ENCODE data around the gene RAB27A. TPM values are rescaled to one million over a fixed set of nuclear protein-coding genes. Genes with fewer than 3 reads are reported as not detected.

Gene RAB27A
- polyA plus RNA-seq, 1 of the 3 experiments (the other 2 are of a cell fraction), result 9.6 TPM

DNA sequence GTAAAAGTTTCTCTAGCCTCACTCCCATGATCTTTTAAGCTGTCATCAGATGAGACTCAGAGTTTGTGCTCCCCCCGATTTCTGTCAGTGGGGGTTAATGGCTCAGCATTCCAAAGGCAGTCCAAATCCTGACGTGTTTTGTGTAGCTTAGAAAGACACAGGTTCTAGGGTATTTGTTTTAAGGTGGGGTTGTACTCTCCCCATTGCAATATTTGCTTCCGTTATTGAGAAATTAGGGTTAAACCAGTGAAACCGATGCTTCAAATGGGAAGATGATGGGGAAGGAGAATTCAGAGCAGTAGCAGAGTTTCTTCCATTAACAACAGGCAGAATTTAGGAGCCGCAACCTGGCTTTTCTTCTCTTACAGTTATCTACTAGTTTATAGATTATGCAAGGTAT is 32.9 kb upstream of the RAB27A start (continued):
- TF ChIP-seq, protein P1, sequence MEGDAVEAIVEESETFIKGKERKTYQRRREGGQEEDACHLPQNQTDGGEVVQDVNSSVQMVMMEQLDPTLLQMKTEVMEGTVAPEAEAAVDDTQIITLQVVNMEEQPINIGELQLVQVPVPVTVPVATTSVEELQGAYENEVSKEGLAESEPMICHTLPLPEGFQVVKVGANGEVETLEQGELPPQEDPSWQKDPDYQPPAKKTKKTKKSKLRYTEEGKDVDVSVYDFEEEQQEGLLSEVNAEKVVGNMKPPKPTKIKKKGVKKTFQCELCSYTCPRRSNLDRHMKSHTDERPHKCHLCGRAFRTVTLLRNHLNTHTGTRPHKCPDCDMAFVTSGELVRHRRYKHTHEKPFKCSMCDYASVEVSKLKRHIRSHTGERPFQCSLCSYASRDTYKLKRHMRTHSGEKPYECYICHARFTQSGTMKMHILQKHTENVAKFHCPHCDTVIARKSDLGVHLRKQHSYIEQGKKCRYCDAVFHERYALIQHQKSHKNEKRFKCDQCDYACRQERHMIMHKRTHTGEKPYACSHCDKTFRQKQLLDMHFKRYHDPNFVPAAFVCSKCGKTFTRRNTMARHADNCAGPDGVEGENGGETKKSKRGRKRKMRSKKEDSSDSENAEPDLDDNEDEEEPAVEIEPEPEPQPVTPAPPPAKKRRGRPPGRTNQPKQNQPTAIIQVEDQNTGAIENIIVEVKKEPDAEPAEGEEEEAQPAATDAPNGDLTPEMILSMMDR (IDR thresholded peaks at IDR 0.05), result no peak
- TF ChIP-seq, protein P2, sequence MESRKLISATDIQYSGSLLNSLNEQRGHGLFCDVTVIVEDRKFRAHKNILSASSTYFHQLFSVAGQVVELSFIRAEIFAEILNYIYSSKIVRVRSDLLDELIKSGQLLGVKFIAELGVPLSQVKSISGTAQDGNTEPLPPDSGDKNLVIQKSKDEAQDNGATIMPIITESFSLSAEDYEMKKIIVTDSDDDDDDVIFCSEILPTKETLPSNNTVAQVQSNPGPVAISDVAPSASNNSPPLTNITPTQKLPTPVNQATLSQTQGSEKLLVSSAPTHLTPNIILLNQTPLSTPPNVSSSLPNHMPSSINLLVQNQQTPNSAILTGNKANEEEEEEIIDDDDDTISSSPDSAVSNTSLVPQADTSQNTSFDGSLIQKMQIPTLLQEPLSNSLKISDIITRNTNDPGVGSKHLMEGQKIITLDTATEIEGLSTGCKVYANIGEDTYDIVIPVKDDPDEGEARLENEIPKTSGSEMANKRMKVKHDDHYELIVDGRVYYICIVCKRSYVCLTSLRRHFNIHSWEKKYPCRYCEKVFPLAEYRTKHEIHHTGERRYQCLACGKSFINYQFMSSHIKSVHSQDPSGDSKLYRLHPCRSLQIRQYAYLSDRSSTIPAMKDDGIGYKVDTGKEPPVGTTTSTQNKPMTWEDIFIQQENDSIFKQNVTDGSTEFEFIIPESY (IDR thresholded peaks at IDR 0.05; ENCODE audit: borderline replicate concordance, low read depth), result no peak
- TF ChIP-seq FOXJ3 (CRISPR knock-in tag; IDR thresholded peaks at IDR 0.05), result no peak

DNA sequence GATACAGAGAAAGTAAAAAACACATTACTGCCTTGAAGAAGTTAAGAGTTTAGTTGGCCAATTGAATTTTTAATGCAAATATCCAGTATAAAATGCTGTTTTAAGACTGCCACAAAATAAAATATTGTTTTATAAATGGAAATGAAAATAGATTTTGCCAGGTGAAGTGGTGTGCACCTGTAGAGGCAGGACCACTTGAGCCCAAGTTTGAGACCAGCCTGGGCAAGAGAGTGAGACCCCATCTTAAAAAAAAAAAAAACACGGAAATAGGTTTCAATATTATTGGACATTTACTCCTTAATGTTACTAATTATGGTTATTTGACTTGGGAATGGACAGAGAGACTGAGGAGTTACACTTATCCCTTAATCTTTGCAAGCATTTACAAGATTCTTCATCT is 31.4 kb upstream of the RAB27A start:
- no peak for DNase-seq
- H3F3A ChIP-seq (replicated peaks; ENCODE audit: insufficient read depth), result no peaks in the 10 kb centered on the region
- peaks cover 4 to 6% of the 10 kb centered on the region in 2 experiments; a peak in 3 of 4 replicates for H3K4me1 ChIP-seq (ENCODE audit: control insufficient read depth in 1 of 2, insufficient read depth in 2 of 2, low read depth in 1 of 2, low read length in 1 of 2)
- no peaks in the 10 kb centered on the region for H4K20me1 ChIP-seq (ENCODE audit: insufficient read depth)
- 100% methylated on average over 1 of the region's 1 CpG for WGBS (ENCODE audit: low lambda C conversion rate)
- H3K9me3 ChIP-seq, result no peaks in the 10 kb centered on the region
- ChIA-PET POLR2A (no interaction called here), CTCF (no interaction called here)
- H3K36me3 ChIP-seq (replicated peaks in 1 of 2; ENCODE audit: control insufficient read depth in 1 of 2, insufficient read depth in 2 of 2, low read length in 1 of 2), result peaks cover 0 to 3% of the 10 kb centered on the region in 2 experiments
- no peaks in the 10 kb centered on the region for H3K27me3 ChIP-seq (ENCODE audit: insufficient read depth)
- peaks cover 40% of the 10 kb centered on the region for H3K79me2 ChIP-seq (ENCODE audit: insufficient read depth)
- H3K9ac ChIP-seq, result no peak overlapping the region
- H3K9me2 ChIP-seq, result no peaks in the 10 kb centered on the region
- no peak overlapping the region for H3K27ac ChIP-seq (ENCODE audit: low read depth in 2 of 2, low read length in 1 of 2)
- no peak overlapping the region for H2AFZ ChIP-seq (ENCODE audit: low read depth)
- no peak overlapping the region for H3K4me3 ChIP-seq (ENCODE audit: low read depth in 2 of 2, low read length in 1 of 2)
- no peak overlapping the region for H3K4me2 ChIP-seq
- TF ChIP-seq GABPA (IDR thresholded peaks at IDR 0.05; ENCODE audit: low read depth) (no peak), SIN3A (IDR thresholded peaks at IDR 0.05; ENCODE audit: borderline replicate concordance, low read depth, low read length) (no peak), MEF2A (IDR thresholded peaks at IDR 0.05; ENCODE audit: borderline replicate concordance, low read depth) (no peak), POLR2AphosphoS5 (IDR thresholded peaks at IDR 0.05; ENCODE audit: low read depth, low read length) (no peak), CHD2 (IDR thresholded peaks at IDR 0.05; ENCODE audit: low read length, partially characterized antibody) (no peak), NFIC (IDR thresholded peaks at IDR 0.05; ENCODE audit: borderline replicate concordance) (no peak), RAD21 (IDR thresholded peaks at IDR 0.05; ENCODE audit: low read length) (no peak), GATA2 (CRISPR knock-in tag; IDR thresholded peaks at IDR 0.05) (no peak), FOSL2 (IDR thresholded peaks at IDR 0.05; ENCODE audit: borderline replicate concordance, low read depth) (no peak), FOXJ3 (CRISPR knock-in tag; IDR thresholded peaks at IDR 0.05) (no peak)
- TF ChIP-seq, protein P3, sequence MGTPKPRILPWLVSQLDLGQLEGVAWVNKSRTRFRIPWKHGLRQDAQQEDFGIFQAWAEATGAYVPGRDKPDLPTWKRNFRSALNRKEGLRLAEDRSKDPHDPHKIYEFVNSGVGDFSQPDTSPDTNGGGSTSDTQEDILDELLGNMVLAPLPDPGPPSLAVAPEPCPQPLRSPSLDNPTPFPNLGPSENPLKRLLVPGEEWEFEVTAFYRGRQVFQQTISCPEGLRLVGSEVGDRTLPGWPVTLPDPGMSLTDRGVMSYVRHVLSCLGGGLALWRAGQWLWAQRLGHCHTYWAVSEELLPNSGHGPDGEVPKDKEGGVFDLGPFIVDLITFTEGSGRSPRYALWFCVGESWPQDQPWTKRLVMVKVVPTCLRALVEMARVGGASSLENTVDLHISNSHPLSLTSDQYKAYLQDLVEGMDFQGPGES (IDR thresholded peaks at IDR 0.05; ENCODE audit: low read depth, low read length), result no peak
- TF ChIP-seq, protein P4, sequence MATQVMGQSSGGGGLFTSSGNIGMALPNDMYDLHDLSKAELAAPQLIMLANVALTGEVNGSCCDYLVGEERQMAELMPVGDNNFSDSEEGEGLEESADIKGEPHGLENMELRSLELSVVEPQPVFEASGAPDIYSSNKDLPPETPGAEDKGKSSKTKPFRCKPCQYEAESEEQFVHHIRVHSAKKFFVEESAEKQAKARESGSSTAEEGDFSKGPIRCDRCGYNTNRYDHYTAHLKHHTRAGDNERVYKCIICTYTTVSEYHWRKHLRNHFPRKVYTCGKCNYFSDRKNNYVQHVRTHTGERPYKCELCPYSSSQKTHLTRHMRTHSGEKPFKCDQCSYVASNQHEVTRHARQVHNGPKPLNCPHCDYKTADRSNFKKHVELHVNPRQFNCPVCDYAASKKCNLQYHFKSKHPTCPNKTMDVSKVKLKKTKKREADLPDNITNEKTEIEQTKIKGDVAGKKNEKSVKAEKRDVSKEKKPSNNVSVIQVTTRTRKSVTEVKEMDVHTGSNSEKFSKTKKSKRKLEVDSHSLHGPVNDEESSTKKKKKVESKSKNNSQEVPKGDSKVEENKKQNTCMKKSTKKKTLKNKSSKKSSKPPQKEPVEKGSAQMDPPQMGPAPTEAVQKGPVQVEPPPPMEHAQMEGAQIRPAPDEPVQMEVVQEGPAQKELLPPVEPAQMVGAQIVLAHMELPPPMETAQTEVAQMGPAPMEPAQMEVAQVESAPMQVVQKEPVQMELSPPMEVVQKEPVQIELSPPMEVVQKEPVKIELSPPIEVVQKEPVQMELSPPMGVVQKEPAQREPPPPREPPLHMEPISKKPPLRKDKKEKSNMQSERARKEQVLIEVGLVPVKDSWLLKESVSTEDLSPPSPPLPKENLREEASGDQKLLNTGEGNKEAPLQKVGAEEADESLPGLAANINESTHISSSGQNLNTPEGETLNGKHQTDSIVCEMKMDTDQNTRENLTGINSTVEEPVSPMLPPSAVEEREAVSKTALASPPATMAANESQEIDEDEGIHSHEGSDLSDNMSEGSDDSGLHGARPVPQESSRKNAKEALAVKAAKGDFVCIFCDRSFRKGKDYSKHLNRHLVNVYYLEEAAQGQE (IDR thresholded peaks at IDR 0.05; ENCODE audit: low read depth, low read length), result no peak
- TF ChIP-seq, protein P5, sequence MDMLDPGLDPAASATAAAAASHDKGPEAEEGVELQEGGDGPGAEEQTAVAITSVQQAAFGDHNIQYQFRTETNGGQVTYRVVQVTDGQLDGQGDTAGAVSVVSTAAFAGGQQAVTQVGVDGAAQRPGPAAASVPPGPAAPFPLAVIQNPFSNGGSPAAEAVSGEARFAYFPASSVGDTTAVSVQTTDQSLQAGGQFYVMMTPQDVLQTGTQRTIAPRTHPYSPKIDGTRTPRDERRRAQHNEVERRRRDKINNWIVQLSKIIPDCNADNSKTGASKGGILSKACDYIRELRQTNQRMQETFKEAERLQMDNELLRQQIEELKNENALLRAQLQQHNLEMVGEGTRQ (IDR thresholded peaks at IDR 0.05; ENCODE audit: borderline replicate concordance, low read depth, low read length), result no peak
- TF ChIP-seq, protein P1 (IDR thresholded peaks at IDR 0.05), result no peak
- TF ChIP-seq, protein P6, sequence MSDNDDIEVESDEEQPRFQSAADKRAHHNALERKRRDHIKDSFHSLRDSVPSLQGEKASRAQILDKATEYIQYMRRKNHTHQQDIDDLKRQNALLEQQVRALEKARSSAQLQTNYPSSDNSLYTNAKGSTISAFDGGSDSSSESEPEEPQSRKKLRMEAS (IDR thresholded peaks at IDR 0.05; ENCODE audit: low read depth), result no peak
- TF ChIP-seq, protein P7, sequence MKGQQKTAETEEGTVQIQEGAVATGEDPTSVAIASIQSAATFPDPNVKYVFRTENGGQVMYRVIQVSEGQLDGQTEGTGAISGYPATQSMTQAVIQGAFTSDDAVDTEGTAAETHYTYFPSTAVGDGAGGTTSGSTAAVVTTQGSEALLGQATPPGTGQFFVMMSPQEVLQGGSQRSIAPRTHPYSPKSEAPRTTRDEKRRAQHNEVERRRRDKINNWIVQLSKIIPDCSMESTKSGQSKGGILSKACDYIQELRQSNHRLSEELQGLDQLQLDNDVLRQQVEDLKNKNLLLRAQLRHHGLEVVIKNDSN (IDR thresholded peaks at IDR 0.05; ENCODE audit: borderline replicate concordance, low read depth), result no peak
